Measurements from ENCODE around the gene RERE. TPM values are rescaled to one million over a fixed set of nuclear protein-coding genes. Genes with fewer than 3 reads are reported as not detected.
A peak's percentile ranks its signal among the peaks of the same experiment; 100 is the strongest.

The RERE gene
- total and polyA plus RNA-seq, 12 donors = 33.4 to 146 (median 72.7) TPM

GRCh38 chr1:8324176-8324810, 493.1 kb downstream of the RERE start:
- peak overlapping the region in 1 of 5 donors; percentile 75 for H3K27ac ChIP-seq
- no peak for TF ChIP-seq POLR2A (IDR thresholded peaks at IDR 0.05)
- TF ChIP-seq CTCF (IDR thresholded peaks at IDR 0.05) = no peak
- no peaks in the 10 kb centered on the region for H3K27me3 ChIP-seq
- no peak for DNase-seq
- intact Hi-C loops (cut with DNase I) = no loop called here
- no peak overlapping the region for H3K4me3 ChIP-seq
- H3K4me1 ChIP-seq (replicated peaks in 1 of 2) = peaks cover 5% of the 10 kb centered on the region in 2 donors
- no peaks in the 10 kb centered on the region for H3K9me3 ChIP-seq (replicated peaks in 1 of 3)
- 91 to 96% (median 94%) methylated on average over 11 to 32 of the region's 32 CpGs for WGBS, 4 donors
- no peaks in the 10 kb centered on the region for H3K36me3 ChIP-seq (replicated peaks in 1 of 2)

GRCh38 chr1:8323706-8324105, 493.7 kb downstream of the RERE start:
- 29 to 55% (median 43%) methylated on average over 2 to 11 of the region's 11 CpGs for WGBS, 4 donors
- Histone ChIP-seq H3K36me3 (replicated peaks in 1 of 2) (no peaks in the 10 kb centered on the region), H3K9me3 (replicated peaks in 1 of 3) (no peaks in the 10 kb centered on the region), H3K27ac (peak overlapping the region in 1 of 5 donors; percentile 75), H3K27me3 (no peaks in the 10 kb centered on the region), H3K4me3 (no peak overlapping the region), H3K4me1 (replicated peaks in 1 of 2) (peaks cover 5 to 6% of the 10 kb centered on the region in 2 donors)
- no peak for TF ChIP-seq POLR2A (IDR thresholded peaks at IDR 0.05)
- TF ChIP-seq CTCF (IDR thresholded peaks at IDR 0.05) = no peak
- peak in 2 of 7 donors; percentile 35 to 53 for DNase-seq
- intact Hi-C loops (cut with DNase I) = no loop called here

- no peak overlapping the region for H3K27ac ChIP-seq
- H3K36me3 ChIP-seq (replicated peaks in 1 of 2) = no peaks in the 10 kb centered on the region
- no peak overlapping the region for H3K4me3 ChIP-seq
- TF ChIP-seq CTCF (IDR thresholded peaks at IDR 0.05) = no peak
- TF ChIP-seq POLR2A (IDR thresholded peaks at IDR 0.05) = no peak
- intact Hi-C loops (cut with DNase I) = no loop called here
- H3K9me3 ChIP-seq (replicated peaks in 1 of 3) = no peaks in the 10 kb centered on the region
- DNase-seq = no peak
- H3K4me1 ChIP-seq (replicated peaks in 1 of 2) = peaks cover 9 to 20% of the 10 kb centered on the region in 2 donors
- H3K27me3 ChIP-seq = no peaks in the 10 kb centered on the region
- WGBS, 4 donors = 80 to 87% (median 85%) methylated on average over 3 of the region's 3 CpGs
Measured at GRCh38 chr1:8321612-8322011, 495.8 kb downstream of the RERE start.

- Histone ChIP-seq H3K9me3 (replicated peaks in 1 of 3) (no peaks in the 10 kb centered on the region), H3K36me3 (replicated peaks in 1 of 2) (no peaks in the 10 kb centered on the region), H3K27me3 (no peaks in the 10 kb centered on the region), H3K27ac (peak overlapping the region in 1 of 5 donors; percentile 47), H3K4me3 (peak overlapping the region in 2 of 4 donors; percentile 43 to 62), H3K4me1 (replicated peaks in 1 of 2) (peaks cover 3 to 15% of the 10 kb centered on the region in 2 donors)
- 37 to 52% (median 48%) methylated on average over 7 to 18 of the region's 18 CpGs for WGBS, 4 donors
- DNase-seq = peak in 1 of 7 donors; percentile 33
- intact Hi-C loops (cut with DNase I) = loop anchor here (5.0 to 10.0 kb wide), 2 partner anchors 291 to 294 kb away; partner anchors contain the start of gene ERRFI1 (in 2 of the 2)
- no peak for TF ChIP-seq POLR2A (IDR thresholded peaks at IDR 0.05)
- no peak for TF ChIP-seq CTCF (IDR thresholded peaks at IDR 0.05)
Measured at GRCh38 chr1:8318436-8318835, 499.0 kb downstream of the RERE start.

All from adrenal gland (tissue), 12 donors.